Fibroblast of lung (primary cell): Measurements from ENCODE around the gene ABHD10.

Experiments used
- CTCF ChIP-seq, 2 donors: IDR thresholded peaks in 1 of 2; conservative IDR thresholded peaks in 1 of 2; 1 replicate in 1 of 2; 2 replicates in 1 of 2; pipeline ENCODE4 v1.5.1; 2011 to 2012; ENCODE audit warnings: low read length in 2 of 2, control low read depth in 1 of 2, inconsistent platforms in 1 of 2, low read depth in 1 of 2, mild to moderate bottlenecking in 1 of 2
- EZH2 ChIP-seq: IDR thresholded peaks from 2 replicates; pipeline ENCODE4 v1.5.1; 2012; ENCODE audit warnings: low read length, control low read depth, mild to moderate bottlenecking; ENCODE audit errors: missing control alignments

GRCh38 chr3:112005091-112005672 is 26.4 kb downstream of the ABHD10 start:
- TF ChIP-seq CTCF (conservative IDR thresholded peaks at IDR 0.05 in 1 of 2, IDR thresholded peaks at IDR 0.05 in 1 of 2; ENCODE audit: low read depth in 1 of 2, low read length in 2 of 2) (no peak), EZH2 (no peak)
